Lower lobe of right lung (tissue), 2 donors: ENCODE results near the gene NUBPL. TPM values are rescaled to one million over a fixed set of nuclear protein-coding genes. Genes with fewer than 3 reads are reported as not detected.
"Not testable (repeated sequence)": the region's sequence is repeated elsewhere in the genome, so short reads cannot be mapped to it uniquely, and the experiment has no call there.

Experiments used
- ATAC-seq, 2 donors: fragments of 200-7000 bp; cut with Tn5 transposase; one replicate each; pipeline ENCODE4 v1.9.1; 2020 to 2022; ENCODE audit warnings: mild to moderate bottlenecking in 2 of 2, moderate library complexity in 2 of 2
- DNase-seq: peaks from one replicate; pipeline ENCODE4 v3.0.0-alpha.2; 2020
- H3K27ac ChIP-seq: fragments of 200-600 bp; one replicate; pipeline ENCODE4 v1.8.0; 2022
- H3K27me3 ChIP-seq: fragments of 200-600 bp; one replicate; pipeline ENCODE4 v1.8.0; 2022; ENCODE audit warnings: low read depth
- H3K36me3 ChIP-seq: fragments of 200-600 bp; one replicate; pipeline ENCODE4 v1.8.0; 2022; ENCODE audit warnings: mild to moderate bottlenecking
- H3K4me1 ChIP-seq: fragments of 200-600 bp; one replicate; pipeline ENCODE4 v1.8.0; 2022
- H3K4me3 ChIP-seq: fragments of 200-600 bp; one replicate; pipeline ENCODE4 v1.8.0; 2022; ENCODE audit warnings: mild to moderate bottlenecking
- H3K9me3 ChIP-seq: fragments of 200-600 bp; one replicate; pipeline ENCODE4 v1.8.0; 2022
- CTCF ChIP-seq: fragments of 200-600 bp; IDR thresholded peaks from one replicate; pipeline ENCODE4 v1.8.0; 2022; ENCODE audit warnings: antibody characterized with exemption, mild to moderate bottlenecking
- intact Hi-C: fragments of 100-400 bp; cut with DNase I; formaldehyde crosslinking; loops from one replicate; pipeline ENCODE4 v1.11.0; 2022
- total RNA-seq: library from RNA; stranded (reverse); fragmentation: NEBNext Ultra II Directional; extraction: Animal tissue kit (Norgen Biotek cat#: 25700); gene quantifications from one replicate; pipeline ENCODE4 v1.2.1, GENCODE V29; 2021
- donor health status: DM: no; HTN: yes; CAD: no; lungs with severe emphysema.

The NUBPL gene
- total RNA-seq, 1 donor from 2014 or later: 8.6 TPM

- no peaks in the 10 kb centered on the region for H3K27me3 ChIP-seq
- H3K4me3 ChIP-seq: no peak overlapping the region
- no peak for ATAC-seq
- H3K27ac ChIP-seq: no peak overlapping the region
- DNase-seq: no peak
- H3K36me3 ChIP-seq: no peaks in the 10 kb centered on the region
- intact Hi-C loops: no loop called here
- H3K4me1 ChIP-seq: no peaks in the 10 kb centered on the region
- H3K9me3 ChIP-seq: no peaks in the 10 kb centered on the region
- no peak for TF ChIP-seq CTCF
Measured at GRCh38 chr14:31702130-31702529, 140.9 kb downstream of the NUBPL start.

GRCh38 chr14:31703056-31703455 is 141.9 kb downstream of the NUBPL start:
- Histone ChIP-seq H3K4me1 (no peaks in the 10 kb centered on the region), H3K4me3 (no peak overlapping the region), H3K27me3 (no peaks in the 10 kb centered on the region), H3K27ac (no peak overlapping the region), H3K9me3 (no peaks in the 10 kb centered on the region), H3K36me3 (no peaks in the 10 kb centered on the region)
- no peak for TF ChIP-seq CTCF
- intact Hi-C loops: no loop called here
- DNase-seq (no peak), ATAC-seq (no peak)

GRCh38 chr14:31705731-31706130 is 144.5 kb downstream of the NUBPL start:
- Histone ChIP-seq H3K36me3 (no peaks in the 10 kb centered on the region), H3K27me3 (no peaks in the 10 kb centered on the region), H3K4me3 (no peak overlapping the region), H3K4me1 (no peaks in the 10 kb centered on the region), H3K27ac (no peak overlapping the region), H3K9me3 (no peaks in the 10 kb centered on the region)
- no peak for TF ChIP-seq CTCF
- no peak for ATAC-seq
- intact Hi-C loops: no loop called here
- DNase-seq: no peak

GRCh38 chr14:31708661-31709060 is 147.5 kb downstream of the NUBPL start:
- intact Hi-C loops: not testable (repeated sequence)

GRCh38 chr14:31712244-31713127 is 151.3 kb downstream of the NUBPL start:
- TF ChIP-seq CTCF: no peak
- Histone ChIP-seq H3K27me3 (no peaks in the 10 kb centered on the region), H3K9me3 (no peaks in the 10 kb centered on the region), H3K4me1 (no peaks in the 10 kb centered on the region), H3K27ac (no peak overlapping the region), H3K36me3 (no peaks in the 10 kb centered on the region), H3K4me3 (no peak overlapping the region)
- intact Hi-C loops: no loop called here
- peak in 1 of 2 donors; percentile 18 for ATAC-seq
- no peak for DNase-seq

More at GRCh38 chr14:31708661-31709060, 147.5 kb downstream of the NUBPL start:
- H3K27ac ChIP-seq, H3K4me3 ChIP-seq, DNase-seq, H3K4me1 ChIP-seq, H3K36me3 ChIP-seq, ATAC-seq, H3K27me3 ChIP-seq, H3K9me3 ChIP-seq: not testable (repeated sequence)

GRCh38 chr14:31716208-31716607 is 155.0 kb downstream of the NUBPL start:
- Histone ChIP-seq H3K27me3 (no peaks in the 10 kb centered on the region), H3K36me3 (no peaks in the 10 kb centered on the region), H3K4me3 (no peak overlapping the region), H3K4me1 (no peaks in the 10 kb centered on the region), H3K27ac (no peak overlapping the region), H3K9me3 (no peaks in the 10 kb centered on the region)
- no peak for DNase-seq
- no peak for TF ChIP-seq CTCF
- intact Hi-C loops: no loop called here
- no peak for ATAC-seq
